ENCODE results near the gene NT5DC4. TPM values are rescaled to one million over a fixed set of nuclear protein-coding genes. Genes with fewer than 3 reads are reported as not detected.

Gene NT5DC4
- total RNA-seq, 2 donors from 2014 or later: not detected

DNA sequence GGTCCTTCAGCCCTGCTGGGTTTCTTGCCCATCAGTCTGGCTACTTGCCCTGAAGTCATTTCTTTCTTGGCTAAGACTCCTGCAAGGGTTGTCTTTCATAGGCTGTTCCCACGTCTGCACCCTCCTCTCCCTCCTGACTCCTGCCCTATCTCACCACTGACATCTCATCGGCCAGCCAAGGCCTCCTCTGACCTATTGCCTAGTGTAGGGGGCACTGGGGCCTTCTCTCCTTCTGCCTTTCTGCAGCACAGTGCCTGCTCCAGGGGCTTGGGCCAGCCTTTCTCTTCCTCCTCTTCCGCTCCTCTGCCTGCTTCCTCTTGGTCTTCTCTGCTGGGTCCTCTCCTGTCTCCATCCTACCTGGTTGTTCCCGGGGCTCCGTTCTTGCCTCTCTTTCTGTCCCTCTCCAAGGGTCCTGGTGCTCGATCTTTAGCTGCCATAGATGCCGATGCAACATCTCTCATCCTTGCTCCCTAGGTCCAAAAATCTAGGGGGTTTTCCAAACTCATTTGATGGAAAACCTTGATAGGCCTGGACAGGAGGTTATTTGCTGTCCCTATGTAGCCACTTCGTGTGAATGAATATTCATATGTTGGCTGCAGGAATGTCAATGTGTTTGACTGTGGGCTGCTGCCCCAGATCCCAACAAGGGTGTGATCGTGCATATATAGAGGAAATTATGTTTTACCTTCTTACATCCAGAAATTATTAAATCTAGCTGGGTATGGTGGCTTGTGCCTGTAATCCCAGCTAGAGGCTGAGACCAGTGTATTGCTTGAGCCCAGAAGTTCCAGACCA lies 9.7 kb upstream of the NT5DC4 start:
- Mint-ChIP-seq H3K4me3 (no peak overlapping the region), H3K9me3 (no peaks in the 10 kb centered on the region), H3K36me3 (ENCODE audit: low read depth) (no peaks in the 10 kb centered on the region), H3K27ac (no peak overlapping the region), H3K4me1 (peaks cover 5% of the 10 kb centered on the region), H3K27me3 (ENCODE audit: insufficient read depth) (peaks cover 5% of the 10 kb centered on the region)
- H3K4me3 ChIP-seq (ENCODE audit: low read length): no peak overlapping the region
- TF ChIP-seq, protein P1, sequence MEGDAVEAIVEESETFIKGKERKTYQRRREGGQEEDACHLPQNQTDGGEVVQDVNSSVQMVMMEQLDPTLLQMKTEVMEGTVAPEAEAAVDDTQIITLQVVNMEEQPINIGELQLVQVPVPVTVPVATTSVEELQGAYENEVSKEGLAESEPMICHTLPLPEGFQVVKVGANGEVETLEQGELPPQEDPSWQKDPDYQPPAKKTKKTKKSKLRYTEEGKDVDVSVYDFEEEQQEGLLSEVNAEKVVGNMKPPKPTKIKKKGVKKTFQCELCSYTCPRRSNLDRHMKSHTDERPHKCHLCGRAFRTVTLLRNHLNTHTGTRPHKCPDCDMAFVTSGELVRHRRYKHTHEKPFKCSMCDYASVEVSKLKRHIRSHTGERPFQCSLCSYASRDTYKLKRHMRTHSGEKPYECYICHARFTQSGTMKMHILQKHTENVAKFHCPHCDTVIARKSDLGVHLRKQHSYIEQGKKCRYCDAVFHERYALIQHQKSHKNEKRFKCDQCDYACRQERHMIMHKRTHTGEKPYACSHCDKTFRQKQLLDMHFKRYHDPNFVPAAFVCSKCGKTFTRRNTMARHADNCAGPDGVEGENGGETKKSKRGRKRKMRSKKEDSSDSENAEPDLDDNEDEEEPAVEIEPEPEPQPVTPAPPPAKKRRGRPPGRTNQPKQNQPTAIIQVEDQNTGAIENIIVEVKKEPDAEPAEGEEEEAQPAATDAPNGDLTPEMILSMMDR (conservative IDR thresholded peaks at IDR 0.05): no peak
- DNase-seq: no peak
- no peaks in the 10 kb centered on the region for H3K36me3 ChIP-seq (ENCODE audit: control insufficient read depth, insufficient read depth, low read length)
- H3K27ac ChIP-seq (ENCODE audit: low read depth, low read length): no peak overlapping the region
- no peaks in the 10 kb centered on the region for H3K27me3 ChIP-seq (ENCODE audit: control insufficient read depth, insufficient read depth, low read length, poor library complexity, severe bottlenecking)
- H3K4me1 ChIP-seq (ENCODE audit: control insufficient read depth, insufficient read depth, low read length): no peaks in the 10 kb centered on the region
- no peak overlapping the region for H3K9ac ChIP-seq (ENCODE audit: extremely low read depth, low read length, poor library complexity, severe bottlenecking)
- no peaks in the 10 kb centered on the region for H3K9me3 ChIP-seq (ENCODE audit: control insufficient read depth, low read length)
- 90 to 92% methylated on average over 6 to 8 of the region's 9 CpGs for WGBS, 2 experiments (ENCODE audit: insufficient coverage in 1 of 2, insufficient read length in 1 of 2)

DNA sequence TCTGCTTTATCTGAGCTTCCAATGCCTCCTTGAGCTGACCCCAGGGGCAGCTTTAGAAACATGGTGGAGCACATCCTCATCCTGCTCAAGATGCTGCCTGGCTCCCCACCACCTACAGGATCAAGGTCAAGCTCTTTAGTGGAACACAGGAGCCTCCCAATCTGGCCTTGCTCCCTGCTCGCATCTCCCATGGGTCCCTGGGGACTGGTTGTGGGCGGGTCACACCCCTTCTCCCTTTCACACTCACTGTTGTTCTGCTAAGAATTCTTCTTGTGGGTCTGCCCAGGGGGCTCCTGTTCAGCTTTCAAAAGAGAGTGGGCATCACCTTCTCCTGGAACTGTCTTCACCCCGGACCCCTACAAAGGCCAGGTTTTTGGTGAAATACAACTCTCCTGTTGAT lies 8.4 kb upstream of the NT5DC4 start:
- no peak overlapping the region for H3K27ac Mint-ChIP-seq
- Histone ChIP-seq H3K9ac (ENCODE audit: extremely low read depth, low read length, poor library complexity, severe bottlenecking) (no peak overlapping the region), H3K36me3 (ENCODE audit: control insufficient read depth, insufficient read depth, low read length) (no peaks in the 10 kb centered on the region), H3K9me3 (ENCODE audit: control insufficient read depth, low read length) (no peaks in the 10 kb centered on the region), H3K27ac (ENCODE audit: low read depth, low read length) (no peak overlapping the region), H3K4me1 (ENCODE audit: control insufficient read depth, insufficient read depth, low read length) (no peaks in the 10 kb centered on the region), H3K27me3 (ENCODE audit: control insufficient read depth, insufficient read depth, low read length, poor library complexity, severe bottlenecking) (no peaks in the 10 kb centered on the region), H3K4me3 (ENCODE audit: low read length) (no peak overlapping the region)
- WGBS, 2 experiments (ENCODE audit: insufficient coverage in 1 of 2, insufficient read length in 1 of 2): 97 to 100% methylated on average over 1 to 3 of the region's 3 CpGs
- peaks cover 2% of the 10 kb centered on the region for H3K4me1 Mint-ChIP-seq
- H3K9me3 Mint-ChIP-seq: no peaks in the 10 kb centered on the region
- H3K4me3 Mint-ChIP-seq: no peak overlapping the region
- peaks cover 5% of the 10 kb centered on the region for H3K27me3 Mint-ChIP-seq (ENCODE audit: insufficient read depth)
- no peak for DNase-seq
- TF ChIP-seq, protein P1 (conservative IDR thresholded peaks at IDR 0.05): no peak
- H3K36me3 Mint-ChIP-seq (ENCODE audit: low read depth): no peaks in the 10 kb centered on the region

DNA sequence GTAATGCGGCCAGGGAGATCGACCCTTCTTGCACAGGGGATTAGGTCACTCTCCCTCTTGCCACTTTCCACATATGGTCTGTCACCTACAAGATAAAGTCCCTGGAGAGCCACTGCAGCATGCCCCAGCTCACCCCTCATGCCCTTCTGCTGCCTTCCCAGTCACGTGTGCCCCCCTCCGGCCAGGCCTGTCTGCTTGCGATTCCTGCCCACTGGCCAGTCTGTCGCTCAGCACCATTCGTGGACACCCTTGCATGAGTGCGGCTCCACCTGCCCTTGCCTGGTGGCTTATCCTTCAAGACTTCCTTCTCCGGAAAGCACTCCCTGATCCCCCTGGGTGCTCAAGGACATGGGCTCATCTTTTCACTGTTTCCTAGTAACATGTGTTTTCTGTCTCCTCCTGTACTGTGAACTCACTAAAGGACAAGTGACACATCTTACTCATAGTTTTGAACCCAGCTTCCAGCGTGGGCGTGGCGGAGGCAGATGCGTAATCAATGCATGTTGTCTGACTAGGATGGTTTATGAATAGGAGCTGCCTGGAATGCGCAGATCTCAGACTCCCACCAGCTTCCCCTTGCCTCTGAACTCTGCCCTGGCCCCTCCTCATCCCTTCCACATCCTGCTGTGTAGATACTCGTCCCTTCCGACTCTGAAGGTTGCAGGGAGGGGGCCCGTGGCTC lies 7.8 kb upstream of the NT5DC4 start:
- no peaks in the 10 kb centered on the region for H3K9me3 ChIP-seq (ENCODE audit: control insufficient read depth, low read length)
- H3K4me1 Mint-ChIP-seq: peaks cover 2% of the 10 kb centered on the region
- DNase-seq: no peak
- H3K4me1 ChIP-seq (ENCODE audit: control insufficient read depth, insufficient read depth, low read length): no peaks in the 10 kb centered on the region
- no peak overlapping the region for H3K4me3 Mint-ChIP-seq
- H3K36me3 Mint-ChIP-seq (ENCODE audit: low read depth): no peaks in the 10 kb centered on the region
- TF ChIP-seq, protein P1 (conservative IDR thresholded peaks at IDR 0.05): no peak
- no peaks in the 10 kb centered on the region for H3K9me3 Mint-ChIP-seq
- no peaks in the 10 kb centered on the region for H3K36me3 ChIP-seq (ENCODE audit: control insufficient read depth, insufficient read depth, low read length)
- peaks cover 5% of the 10 kb centered on the region for H3K27me3 Mint-ChIP-seq (ENCODE audit: insufficient read depth)
- no peak overlapping the region for H3K9ac ChIP-seq (ENCODE audit: extremely low read depth, low read length, poor library complexity, severe bottlenecking)
- H3K27ac ChIP-seq (ENCODE audit: low read depth, low read length): no peak overlapping the region
- no peak overlapping the region for H3K4me3 ChIP-seq (ENCODE audit: low read length)
- no peak overlapping the region for H3K27ac Mint-ChIP-seq
- WGBS, 2 experiments (ENCODE audit: insufficient coverage in 1 of 2, insufficient read length in 1 of 2): 91 to 93% methylated on average over 12 to 17 of the region's 17 CpGs
- no peaks in the 10 kb centered on the region for H3K27me3 ChIP-seq (ENCODE audit: control insufficient read depth, insufficient read depth, low read length, poor library complexity, severe bottlenecking)
